IPS-20b (cell line): ENCODE data around the gene CPT2.
"Not testable (repeated sequence)": the region's sequence is repeated elsewhere in the genome, so short reads cannot be mapped to it uniquely, and the experiment has no call there.

Experiments used
- H3K27ac ChIP-seq: one replicate; pipeline ENCODE4 v1.5.1; 2013; ENCODE audit warnings: low read length
- H3K27me3 ChIP-seq: 2 replicates; pipeline ENCODE4 v1.6.1; 2013; ENCODE audit warnings: mild to moderate bottlenecking, low read length, inconsistent platforms; ENCODE audit not compliant: insufficient read depth
- H3K36me3 ChIP-seq: 2 replicates; pipeline ENCODE4 v1.6.1; 2013; ENCODE audit warnings: low read depth, mild to moderate bottlenecking, inconsistent platforms, low read length, moderate library complexity; ENCODE audit not compliant: insufficient read depth
- H3K4me1 ChIP-seq: 2 replicates; pipeline ENCODE4 v1.6.1; 2013; ENCODE audit warnings: mild to moderate bottlenecking, control low read depth, inconsistent platforms, low read length, moderate library complexity; ENCODE audit not compliant: insufficient read depth
- H3K4me3 ChIP-seq: 2 replicates; pipeline ENCODE4 v1.5.1; 2013; ENCODE audit warnings: mild to moderate bottlenecking, low read length, inconsistent platforms
- H3K9ac ChIP-seq: 2 replicates; pipeline ENCODE4 v1.6.1; 2013; ENCODE audit warnings: low read depth, mild to moderate bottlenecking, inconsistent platforms, low read length, moderate library complexity
- H3K9me3 ChIP-seq: 2 replicates; pipeline ENCODE4 v1.6.1; 2013; ENCODE audit warnings: mild to moderate bottlenecking, low read depth, low read length, inconsistent platforms; ENCODE audit not compliant: insufficient read depth

CPT2 gene

GRCh38 chr1:53203466-53203865 is 6.8 kb downstream of the CPT2 start:
- Histone ChIP-seq H3K9ac (no peak overlapping the region), H3K4me3 (no peak overlapping the region), H3K27ac (no peak overlapping the region), H3K27me3 (no peaks in the 10 kb centered on the region), H3K9me3 (peaks cover 31% of the 10 kb centered on the region), H3K4me1 (no peaks in the 10 kb centered on the region), H3K36me3 (peaks cover 73% of the 10 kb centered on the region)

- not testable (repeated sequence) for H3K4me3 ChIP-seq, H3K27me3 ChIP-seq, H3K4me1 ChIP-seq, H3K27ac ChIP-seq, H3K9ac ChIP-seq
- peaks cover 31% of the 10 kb centered on the region for H3K9me3 ChIP-seq
- H3K36me3 ChIP-seq, result peaks cover 93% of the 10 kb centered on the region
These were observed 8.9 kb downstream of the CPT2 start for GRCh38 chr1:53205496-53205895.

- not testable (repeated sequence) for H3K9ac ChIP-seq, H3K27me3 ChIP-seq
- peaks cover 31% of the 10 kb centered on the region for H3K9me3 ChIP-seq
These were observed 9.6 kb downstream of the CPT2 start for GRCh38 chr1:53206083-53206685.

GRCh38 chr1:53206735-53207379 is 10.2 kb downstream of the CPT2 start:
- Histone ChIP-seq H3K27me3 (no peaks in the 10 kb centered on the region), H3K27ac (no peak overlapping the region), H3K9me3 (peaks cover 31% of the 10 kb centered on the region), H3K4me1 (no peaks in the 10 kb centered on the region), H3K36me3 (peaks cover 96% of the 10 kb centered on the region), H3K4me3 (no peak overlapping the region), H3K9ac (no peak overlapping the region)

More at GRCh38 chr1:53206083-53206685, 9.6 kb downstream of the CPT2 start:
- not testable (repeated sequence) for H3K4me3 ChIP-seq, H3K4me1 ChIP-seq, H3K27ac ChIP-seq
- peaks cover 95% of the 10 kb centered on the region for H3K36me3 ChIP-seq

- Histone ChIP-seq H3K4me3 (no peak overlapping the region), H3K27me3 (no peaks in the 10 kb centered on the region), H3K9me3 (peaks cover 31% of the 10 kb centered on the region), H3K4me1 (no peaks in the 10 kb centered on the region), H3K9ac (no peak overlapping the region), H3K36me3 (peaks cover 92% of the 10 kb centered on the region), H3K27ac (no peak overlapping the region)
These were observed 11.1 kb downstream of the CPT2 start for GRCh38 chr1:53207726-53208125.

GRCh38 chr1:53210352-53210751 is 13.7 kb downstream of the CPT2 start:
- Histone ChIP-seq H3K4me1 (no peaks in the 10 kb centered on the region), H3K36me3 (peaks cover 91% of the 10 kb centered on the region), H3K27me3 (no peaks in the 10 kb centered on the region), H3K9me3 (peaks cover 18% of the 10 kb centered on the region), H3K4me3 (no peak overlapping the region), H3K9ac (no peak overlapping the region), H3K27ac (no peak overlapping the region)

- no peak overlapping the region for H3K9ac ChIP-seq
- H3K9me3 ChIP-seq, result peaks cover 13% of the 10 kb centered on the region
- H3K4me1 ChIP-seq, result no peaks in the 10 kb centered on the region
- no peaks in the 10 kb centered on the region for H3K27me3 ChIP-seq
- peaks cover 92% of the 10 kb centered on the region for H3K36me3 ChIP-seq
- no peak overlapping the region for H3K27ac ChIP-seq
- no peak overlapping the region for H3K4me3 ChIP-seq
These were observed 14.3 kb downstream of the CPT2 start for GRCh38 chr1:53210954-53211353.

GRCh38 chr1:53214376-53214940 is 17.8 kb downstream of the CPT2 start:
- H3K36me3 ChIP-seq, result peaks cover 81% of the 10 kb centered on the region
- no peak overlapping the region for H3K9ac ChIP-seq
- no peak overlapping the region for H3K4me3 ChIP-seq
- H3K4me1 ChIP-seq, result peaks cover under 1% of the 10 kb centered on the region; the same call in 1 of the 2 replicates
- H3K27me3 ChIP-seq, result no peaks in the 10 kb centered on the region
- H3K27ac ChIP-seq, result no peak overlapping the region
- H3K9me3 ChIP-seq, result no peaks in the 10 kb centered on the region

- Histone ChIP-seq H3K27me3 (no peaks in the 10 kb centered on the region), H3K9ac (no peak overlapping the region), H3K4me3 (no peak overlapping the region), H3K27ac (no peak overlapping the region), H3K9me3 (no peaks in the 10 kb centered on the region), H3K4me1 (peaks cover 9% of the 10 kb centered on the region), H3K36me3 (peaks cover 47% of the 10 kb centered on the region)
These were observed 21.6 kb downstream of the CPT2 start for GRCh38 chr1:53218201-53218600.

- H3K27me3 ChIP-seq, result no peaks in the 10 kb centered on the region
- peaks cover 32% of the 10 kb centered on the region for H3K36me3 ChIP-seq
- H3K27ac ChIP-seq, result peak overlapping the region; percentile 63
These were observed 23.1 kb downstream of the CPT2 start for GRCh38 chr1:53219711-53220110.

GRCh38 chr1:53220171-53220961 is 23.7 kb downstream of the CPT2 start, which contains the start of gene CZIB:
Gene CZIB, minus strand, starts transcription at chr1:53220634. Its CDS starts 59 bp downstream, at chr1:53220575.
- Histone ChIP-seq H3K27ac (peak within 1 kb of the TSS; percentile 63), H3K4me3 (peak within 1 kb of the TSS; percentile 78), H3K4me1 (peaks cover 9% of the 10 kb centered on the region), H3K9ac (peak within 1 kb of the TSS; percentile 90), H3K36me3 (peaks cover 26% of the 10 kb centered on the region), H3K9me3 (no peaks in the 10 kb centered on the region), H3K27me3 (no peaks in the 10 kb centered on the region)

More at GRCh38 chr1:53219711-53220110, 23.1 kb downstream of the CPT2 start:
- Histone ChIP-seq H3K9ac (peak overlapping the region; percentile 90; the same call in 1 of the 2 replicates), H3K4me1 (peaks cover 9% of the 10 kb centered on the region), H3K4me3 (peak overlapping the region; percentile 78), H3K9me3 (no peaks in the 10 kb centered on the region)
